HepG2 (cell line): ENCODE results near the gene TMEM108. TPM values are rescaled to one million over a fixed set of nuclear protein-coding genes. Genes with fewer than 3 reads are reported as not detected.

Source experiments
- ATAC-seq: fragments of 200-7000 bp; cut with Tn5 transposase; 3 replicates; pipeline ENCODE4 v1.9.1; 2020; ENCODE audit warnings: mild to moderate bottlenecking, moderate library complexity
- BruUV-seq: library from RNA; stranded (reverse); fragments of 400-500 nt; replicated peaks from 2 replicates; lab custom pipeline; 2021; lab: Mats Ljungman, UMichigan
- CTCF ChIA-PET: fragments of 300-600 bp; formaldehyde crosslinking; extraction: SDS; loops from one replicate; lab custom pipeline; 2021; ENCODE audit warnings: low total read pairs, inconsistent platforms, low intra/inter-chr PET ratio; lab: Yijun Ruan, JAX
- POLR2A ChIA-PET: fragments of 350-600 bp; sonication (Branson Sonifier 250); formaldehyde crosslinking; loops from one replicate; lab custom pipeline; 2020; ENCODE audit warnings: antibody characterized with exemption, inconsistent platforms; lab: Yijun Ruan, JAX
- DNase-seq: peaks from one replicate; pipeline ENCODE4 v3.0.0-alpha.2; 2015; ENCODE audit warnings: low spot score
- FAIRE-seq: peaks from 3 replicates; lab custom pipeline; 2011; peaks lifted over from hg19 to GRCh38; lab: Jason Lieb, UNC
- H2AFZ ChIP-seq: one replicate; pipeline ENCODE4 v1.6.1; 2011; ENCODE audit warnings: low read length, inconsistent platforms
- H3K27ac ChIP-seq: fragments of 300-600 bp; 3 replicates; pipeline ENCODE4 v1.8.0; 2011; ENCODE audit warnings: mixed run types, mild to moderate bottlenecking, mixed read lengths, low read length, inconsistent platforms; ENCODE audit not compliant: insufficient read depth; ENCODE audit errors: extremely low read length
- H3K27me3 ChIP-seq, 2 experiments: fragments of 200-600 bp in 1 of 2; 2 replicates in 1 of 2; 3 replicates in 1 of 2; pipeline versions ENCODE4 v1.6.0 to v1.8.0; 2011; ENCODE audit warnings: low read length in 2 of 2, mild to moderate bottlenecking in 2 of 2, moderate library complexity in 2 of 2, inconsistent platforms in 1 of 2; ENCODE audit not compliant: insufficient read depth in 2 of 2, control insufficient read depth in 1 of 2
- H3K36me3 ChIP-seq, 2 experiments: fragments of 200-600 bp in 1 of 2; replicated peaks in 1 of 2; 2 replicates in 1 of 2; 3 replicates in 1 of 2; pipeline versions ENCODE4 v1.5.1 to v1.8.0; 2011; ENCODE audit warnings: low read length in 2 of 2, inconsistent platforms in 1 of 2; ENCODE audit not compliant: insufficient read depth in 2 of 2, control insufficient read depth in 1 of 2
- H3K4me1 ChIP-seq: 2 replicates; pipeline ENCODE4 v1.5.1; 2012; ENCODE audit warnings: low read length, inconsistent platforms; ENCODE audit not compliant: insufficient read depth
- H3K4me2 ChIP-seq: 2 replicates; pipeline ENCODE4 v1.6.0; 2011; ENCODE audit warnings: low read depth, low read length, inconsistent platforms
- H3K4me3 ChIP-seq, 3 experiments: fragments of 200-600 bp in 1 of 3; sonication (generic), shearing (Covaris generic) in 1 of 3; replicated peaks in 1 of 3; 2 replicates each; pipeline ENCODE4 v1.5.1; 2011 to 2016; ENCODE audit warnings: low read length in 3 of 3, inconsistent platforms in 2 of 3, low read depth in 2 of 3, mild to moderate bottlenecking in 2 of 3, control low read depth in 1 of 3, mixed read lengths in 1 of 3; ENCODE audit not compliant: insufficient read depth in 1 of 3
- H3K79me2 ChIP-seq: one replicate; pipeline ENCODE4 v1.6.1; 2011; ENCODE audit warnings: low read length, inconsistent platforms; ENCODE audit not compliant: insufficient read depth
- H3K9ac ChIP-seq: 2 replicates; pipeline ENCODE4 v1.6.0; 2011; ENCODE audit warnings: mild to moderate bottlenecking, low read depth, low read length, inconsistent platforms; ENCODE audit not compliant: insufficient read depth
- H3K9me3 ChIP-seq: 2 replicates; pipeline ENCODE4 v1.5.1; 2012; ENCODE audit warnings: mild to moderate bottlenecking, low read length
- H4K20me1 ChIP-seq: 2 replicates; pipeline ENCODE4 v1.6.0; 2011; ENCODE audit warnings: inconsistent platforms, mild to moderate bottlenecking, low read length, moderate library complexity; ENCODE audit not compliant: insufficient read depth
- HCFC1 ChIP-seq: fragments of 150-350 bp; IDR thresholded peaks from 2 replicates; pipeline ENCODE4 v1.6.1; 2014; ENCODE audit warnings: low read depth, low read length
- HNRNPL ChIP-seq: fragments of 200-400 bp; formaldehyde crosslinking; IDR thresholded peaks from 2 replicates; pipeline ENCODE4 v1.6.1; 2017; ENCODE audit warnings: mild to moderate bottlenecking, low read depth, low read length
- KLF12 ChIP-seq: sonication (generic); formaldehyde crosslinking; IDR thresholded peaks from 2 replicates; pipeline ENCODE4 v1.4.0; 2020; ENCODE audit warnings: missing genetic modification reagents, borderline replicate concordance
- MLX ChIP-seq: IDR thresholded peaks from 2 replicates; pipeline ENCODE4 v1.6.1; 2016
- PHF8 ChIP-seq: sonication (generic); formaldehyde crosslinking; IDR thresholded peaks from 2 replicates; pipeline ENCODE4 v1.5.0; 2020; ENCODE audit warnings: missing genetic modification reagents
- REST ChIP-seq, 2 experiments: IDR thresholded peaks; 2 replicates each; pipeline ENCODE4 v1.6.1; 2011 to 2012; ENCODE audit warnings: low read length in 2 of 2, borderline replicate concordance in 1 of 2, low read depth in 1 of 2, mild to moderate bottlenecking in 1 of 2, moderate library complexity in 1 of 2
- YY1 ChIP-seq: IDR thresholded peaks from 2 replicates; pipeline ENCODE4 v1.6.1; 2011; ENCODE audit warnings: low read length, low read depth, moderate library complexity, mild to moderate bottlenecking; ENCODE audit not compliant: insufficient read depth, insufficient replicate concordance
- ZBTB33 ChIP-seq: sonication (generic); formaldehyde crosslinking; IDR thresholded peaks from 2 replicates; pipeline ENCODE4 v1.4.0; 2020; ENCODE audit warnings: missing genetic modification reagents
- ZNF484 ChIP-seq: sonication (generic); formaldehyde crosslinking; IDR thresholded peaks from 2 replicates; pipeline ENCODE4 v1.5.1; 2020; ENCODE audit warnings: mild to moderate bottlenecking, low read depth, missing genetic modification reagents, borderline replicate concordance
- ZNF710 ChIP-seq: sonication (generic); formaldehyde crosslinking; IDR thresholded peaks from 2 replicates; pipeline ENCODE4 v1.5.0; 2020; ENCODE audit warnings: mild to moderate bottlenecking, missing genetic modification reagents, borderline replicate concordance
- WGBS: methylation state at CpG from one replicate; pipeline ENCODE4 v1.1.6; 2017; ENCODE audit warnings: low lambda C conversion rate; 5-methylcytosine and 5-hydroxymethylcytosine counted together
- in situ Hi-C: cut with HindIII; loops from 2 replicates; pipeline ENCODE4 v1.10.0; 2017; ENCODE audit warnings: low pct_unique_long_range_greater_than_20kb; ENCODE audit not compliant: extremely low pct_ligation_motif_present
- intact Hi-C: fragments of 100-400 bp; cut with micrococcal nuclease; formaldehyde crosslinking; loops from one replicate; pipeline ENCODE4 v1.10.0; 2022; ENCODE audit not compliant: unreplicated experiment
- polyA plus RNA-seq, 8 experiments: library from polyadenylated mRNA; depleted of rRNA in 3 of 8; stranded (reverse) in 7 of 8; unstranded in 1 of 8; fragments of >200 nt; fragmentation: Illumina TruSeq in 4 of 8; extraction: Trizol in 4 of 8; gene quantifications; 2 replicates each; pipeline versions ENCODE4 v1.2.1 to v1.2.3, GENCODE V29; 2011 to 2016; ENCODE audit warnings: low read depth in 4 of 8, missing spikeins in 1 of 8, mixed read lengths in 1 of 8; ENCODE audit not compliant: insufficient read depth in 1 of 8
- total RNA-seq, 5 experiments: library from RNA; depleted of rRNA; stranded (reverse); fragments of >200 nt; fragmentation: Illumina TruSeq; extraction: Trizol; gene quantifications; 2 replicates each; pipeline ENCODE4 v1.2.3, GENCODE V29; 2016; ENCODE audit warnings: low read depth in 1 of 5

Gene TMEM108
- total and polyA plus RNA-seq, 2 of the 13 experiments (the other 11 are each of a cell fraction or from before 2014, with no cell fraction given) = not detected

- Histone ChIP-seq H3K79me2 (no peaks in the 10 kb centered on the region), H3K27ac (no peak overlapping the region), H3K4me2 (no peak overlapping the region), H3K4me3 (no peak overlapping the region), H2AFZ (no peak overlapping the region), H3K36me3 (no peaks in the 10 kb centered on the region), H3K9me3 (no peaks in the 10 kb centered on the region), H3K4me1 (no peaks in the 10 kb centered on the region), H3K27me3 (no peaks in the 10 kb centered on the region), H4K20me1 (no peaks in the 10 kb centered on the region), H3K9ac (no peak overlapping the region)
- POLR2A ChIA-PET = no interaction called here
- ATAC-seq (no peak), DNase-seq (no peak), FAIRE-seq (no peak)
- 5% methylated on average over 2 of the region's 2 CpGs for WGBS
- no TSS peak for BruUV-seq
- CTCF ChIA-PET = no interaction called here
- TF ChIP-seq YY1 (no peak), ZNF710 (CRISPR knock-in tag) (no peak), MLX (CRISPR knock-in tag) (no peak), HNRNPL (no peak), ZNF484 (CRISPR knock-in tag) (no peak), HCFC1 (no peak), PHF8 (CRISPR knock-in tag) (no peak), ZBTB33 (CRISPR knock-in tag) (no peak), REST (IDR thresholded peaks at IDR 0.05; ENCODE audit: borderline replicate concordance in 1 of 2, low read depth in 1 of 2, low read length in 2 of 2) (no peak), KLF12 (no peak)
- intact Hi-C loops (no loop called here), in situ Hi-C loops (no loop called here)
Observed at GRCh38 chr3:133152056-133152455, 113.9 kb downstream of the TMEM108 start.
